HepG2 (cell line): Measurements from ENCODE around the gene FAM163B. TPM values are rescaled to one million over a fixed set of nuclear protein-coding genes. Genes with fewer than 3 reads are reported as not detected.

Experiments used
- ATAC-seq: fragments of 200-7000 bp; cut with Tn5 transposase; 3 replicates; pipeline ENCODE4 v1.9.1; 2020; ENCODE audit warnings: mild to moderate bottlenecking, moderate library complexity
- BruUV-seq: library from RNA; stranded (reverse); fragments of 400-500 nt; replicated peaks from 2 replicates; lab custom pipeline; 2021; lab: Mats Ljungman, UMichigan
- CTCF ChIA-PET: fragments of 300-600 bp; formaldehyde crosslinking; extraction: SDS; loops from one replicate; lab custom pipeline; 2021; ENCODE audit warnings: low total read pairs, inconsistent platforms, low intra/inter-chr PET ratio; lab: Yijun Ruan, JAX
- POLR2A ChIA-PET: fragments of 350-600 bp; sonication (Branson Sonifier 250); formaldehyde crosslinking; loops from one replicate; lab custom pipeline; 2020; ENCODE audit warnings: antibody characterized with exemption, inconsistent platforms; lab: Yijun Ruan, JAX
- DNase-seq: peaks from one replicate; pipeline ENCODE4 v3.0.0-alpha.2; 2015; ENCODE audit warnings: low spot score
- FAIRE-seq: peaks from 3 replicates; lab custom pipeline; 2011; peaks lifted over from hg19 to GRCh38; lab: Jason Lieb, UNC
- H2AFZ ChIP-seq: one replicate; pipeline ENCODE4 v1.6.1; 2011; ENCODE audit warnings: low read length, inconsistent platforms
- H3K27ac ChIP-seq: fragments of 300-600 bp; 3 replicates; pipeline ENCODE4 v1.8.0; 2011; ENCODE audit warnings: mixed run types, mild to moderate bottlenecking, mixed read lengths, low read length, inconsistent platforms; ENCODE audit not compliant: insufficient read depth; ENCODE audit errors: extremely low read length
- H3K27me3 ChIP-seq, 2 experiments: fragments of 200-600 bp in 1 of 2; 2 replicates in 1 of 2; 3 replicates in 1 of 2; pipeline versions ENCODE4 v1.6.0 to v1.8.0; 2011; ENCODE audit warnings: low read length in 2 of 2, mild to moderate bottlenecking in 2 of 2, moderate library complexity in 2 of 2, inconsistent platforms in 1 of 2; ENCODE audit not compliant: insufficient read depth in 2 of 2, control insufficient read depth in 1 of 2
- H3K36me3 ChIP-seq, 2 experiments: fragments of 200-600 bp in 1 of 2; replicated peaks in 1 of 2; 2 replicates in 1 of 2; 3 replicates in 1 of 2; pipeline versions ENCODE4 v1.5.1 to v1.8.0; 2011; ENCODE audit warnings: low read length in 2 of 2, inconsistent platforms in 1 of 2; ENCODE audit not compliant: insufficient read depth in 2 of 2, control insufficient read depth in 1 of 2
- H3K4me1 ChIP-seq: 2 replicates; pipeline ENCODE4 v1.5.1; 2012; ENCODE audit warnings: low read length, inconsistent platforms; ENCODE audit not compliant: insufficient read depth
- H3K4me2 ChIP-seq: 2 replicates; pipeline ENCODE4 v1.6.0; 2011; ENCODE audit warnings: low read depth, low read length, inconsistent platforms
- H3K4me3 ChIP-seq, 3 experiments: fragments of 200-600 bp in 1 of 3; sonication (generic), shearing (Covaris generic) in 1 of 3; replicated peaks in 1 of 3; 2 replicates each; pipeline ENCODE4 v1.5.1; 2011 to 2016; ENCODE audit warnings: low read length in 3 of 3, inconsistent platforms in 2 of 3, low read depth in 2 of 3, mild to moderate bottlenecking in 2 of 3, control low read depth in 1 of 3, mixed read lengths in 1 of 3; ENCODE audit not compliant: insufficient read depth in 1 of 3
- H3K79me2 ChIP-seq: one replicate; pipeline ENCODE4 v1.6.1; 2011; ENCODE audit warnings: low read length, inconsistent platforms; ENCODE audit not compliant: insufficient read depth
- H3K9ac ChIP-seq: 2 replicates; pipeline ENCODE4 v1.6.0; 2011; ENCODE audit warnings: mild to moderate bottlenecking, low read depth, low read length, inconsistent platforms; ENCODE audit not compliant: insufficient read depth
- H3K9me3 ChIP-seq: 2 replicates; pipeline ENCODE4 v1.5.1; 2012; ENCODE audit warnings: mild to moderate bottlenecking, low read length
- H4K20me1 ChIP-seq: 2 replicates; pipeline ENCODE4 v1.6.0; 2011; ENCODE audit warnings: inconsistent platforms, mild to moderate bottlenecking, low read length, moderate library complexity; ENCODE audit not compliant: insufficient read depth
- CENPX ChIP-seq: sonication (generic); formaldehyde crosslinking; IDR thresholded peaks from 2 replicates; pipeline ENCODE4 v1.9.0; 2021; ENCODE audit warnings: mild to moderate bottlenecking, missing genetic modification reagents, moderate library complexity
- GATA4 ChIP-seq: sonication (generic); IDR thresholded peaks from 2 replicates; pipeline ENCODE4 v1.6.1; 2016; ENCODE audit warnings: antibody characterized with exemption, low read depth, borderline replicate concordance
- YEATS2 ChIP-seq: sonication (generic); formaldehyde crosslinking; IDR thresholded peaks from 2 replicates; pipeline ENCODE4 v1.4.0; 2020; ENCODE audit warnings: missing genetic modification reagents, borderline replicate concordance
- ZNF496 ChIP-seq: sonication (generic); formaldehyde crosslinking; IDR thresholded peaks from 2 replicates; pipeline ENCODE4 v1.8.1; 2023; ENCODE audit warnings: mild to moderate bottlenecking, moderate library complexity, missing genetic modification reagents; ENCODE audit not compliant: insufficient replicate concordance
- ZNF687 ChIP-seq: sonication (generic); formaldehyde crosslinking; IDR thresholded peaks from 2 replicates; pipeline ENCODE4 v1.5.1; 2020; ENCODE audit warnings: mild to moderate bottlenecking, missing genetic modification reagents, moderate library complexity
- WGBS: methylation state at CpG from one replicate; pipeline ENCODE4 v1.1.6; 2017; ENCODE audit warnings: low lambda C conversion rate; 5-methylcytosine and 5-hydroxymethylcytosine counted together
- in situ Hi-C: cut with HindIII; loops from 2 replicates; pipeline ENCODE4 v1.10.0; 2017; ENCODE audit warnings: low pct_unique_long_range_greater_than_20kb; ENCODE audit not compliant: extremely low pct_ligation_motif_present
- intact Hi-C: fragments of 100-400 bp; cut with micrococcal nuclease; formaldehyde crosslinking; loops from one replicate; pipeline ENCODE4 v1.10.0; 2022; ENCODE audit not compliant: unreplicated experiment
- polyA plus RNA-seq, 8 experiments: library from polyadenylated mRNA; depleted of rRNA in 3 of 8; stranded (reverse) in 7 of 8; unstranded in 1 of 8; fragments of >200 nt; fragmentation: Illumina TruSeq in 4 of 8; extraction: Trizol in 4 of 8; gene quantifications; 2 replicates each; pipeline versions ENCODE4 v1.2.1 to v1.2.3, GENCODE V29; 2011 to 2016; ENCODE audit warnings: low read depth in 4 of 8, missing spikeins in 1 of 8, mixed read lengths in 1 of 8; ENCODE audit not compliant: insufficient read depth in 1 of 8
- total RNA-seq, 5 experiments: library from RNA; depleted of rRNA; stranded (reverse); fragments of >200 nt; fragmentation: Illumina TruSeq; extraction: Trizol; gene quantifications; 2 replicates each; pipeline ENCODE4 v1.2.3, GENCODE V29; 2016; ENCODE audit warnings: low read depth in 1 of 5

Gene FAM163B
- total and polyA plus RNA-seq, 2 of the 13 experiments (the other 11 are each of a cell fraction or from before 2014, with no cell fraction given): not detected

- Histone ChIP-seq H3K9me3 (no peaks in the 10 kb centered on the region), H3K4me3 (no peak overlapping the region), H3K4me1 (no peaks in the 10 kb centered on the region), H4K20me1 (peaks cover 3% of the 10 kb centered on the region), H2AFZ (no peak overlapping the region), H3K9ac (no peak overlapping the region), H3K79me2 (no peaks in the 10 kb centered on the region), H3K4me2 (no peak overlapping the region), H3K36me3 (no peaks in the 10 kb centered on the region), H3K27me3 (peaks cover 18 to 96% of the 10 kb centered on the region in 2 experiments), H3K27ac (no peak overlapping the region)
- CTCF ChIA-PET: no interaction called here
- TF ChIP-seq CENPX (CRISPR knock-in tag) (no peak), YEATS2 (CRISPR knock-in tag) (no peak), GATA4 (no peak), ZNF687 (no peak), ZNF496 (CRISPR knock-in tag) (no peak)
- DNase-seq (no peak), ATAC-seq (no peak), FAIRE-seq (no peak)
- intact Hi-C loops: no loop called here
- 24% methylated on average over 10 of the region's 20 CpGs for WGBS
- in situ Hi-C loops: no loop called here
- POLR2A ChIA-PET: no interaction called here
- BruUV-seq: no TSS peak
Measured at GRCh38 chr9:133643362-133643755, 34.2 kb upstream of the FAM163B start.
